Stimulated activated CD4-positive, alpha-beta T cell treated with anti-CD3 and anti-CD28 coated beads, TNF-alpha, amount 100 ng/mL, for 1 hour (primary cell): ENCODE data around the gene SLC35D1.
A peak's percentile ranks its signal among the peaks of the same experiment; 100 is the strongest.
"Not testable (repeated sequence)": the region's sequence is repeated elsewhere in the genome, so short reads cannot be mapped to it uniquely, and the experiment has no call there.

ENCODE experiments used
- DNase-seq, 3 donors: peaks; one replicate each; pipeline ENCODE4 v3.0.0-alpha.2; 2020; ENCODE audit warnings: low read depth in 3 of 3, low spot score in 1 of 3

The SLC35D1 gene

GRCh38 chr1:67053785-67054772 is at the start of gene SLC35D1:
SLC35D1 (minus strand) TSS chr1:67054148; CDS start chr1:67054013, 135 bp downstream.
- DNase-seq = peak; percentile 53 to 67 (median 57)

- DNase-seq = no peak
Observed at GRCh38 chr1:67103548-67103947, 49.6 kb upstream of the SLC35D1 start.

- no peak for DNase-seq
Observed at GRCh38 chr1:67100833-67101232, 46.9 kb upstream of the SLC35D1 start.

- no peak for DNase-seq
Observed at GRCh38 chr1:67097305-67097704, 43.4 kb upstream of the SLC35D1 start.

- DNase-seq = no peak
Observed at GRCh38 chr1:67094191-67094590, 40.2 kb upstream of the SLC35D1 start.

GRCh38 chr1:67089685-67090208 is 35.8 kb upstream of the SLC35D1 start:
- no peak for DNase-seq

GRCh38 chr1:67088440-67088839 is 34.5 kb upstream of the SLC35D1 start:
- no peak for DNase-seq

GRCh38 chr1:67085326-67085725 is 31.4 kb upstream of the SLC35D1 start:
- DNase-seq = no peak

GRCh38 chr1:67084765-67085318 is 30.9 kb upstream of the SLC35D1 start:
- no peak for DNase-seq

- no peak for DNase-seq
Observed at GRCh38 chr1:67078291-67078690, 24.3 kb upstream of the SLC35D1 start.

GRCh38 chr1:67077593-67077992 is 23.6 kb upstream of the SLC35D1 start:
- no peak for DNase-seq

- no peak for DNase-seq
Observed at GRCh38 chr1:67072749-67073148, 18.8 kb upstream of the SLC35D1 start.

GRCh38 chr1:67067655-67068054 is 13.7 kb upstream of the SLC35D1 start:
- not testable (repeated sequence) for DNase-seq

- no peak for DNase-seq
Observed at GRCh38 chr1:67062412-67062811, 8.5 kb upstream of the SLC35D1 start.

GRCh38 chr1:67061266-67061665 is 7.3 kb upstream of the SLC35D1 start:
- DNase-seq = no peak

- no peak for DNase-seq
Observed at GRCh38 chr1:67060811-67061218, 6.9 kb upstream of the SLC35D1 start.

- DNase-seq = no peak
Observed at GRCh38 chr1:67059346-67059745, 5.4 kb upstream of the SLC35D1 start.

- DNase-seq = no peak
Observed at GRCh38 chr1:67058761-67059160, 4.8 kb upstream of the SLC35D1 start.

GRCh38 chr1:67058242-67058641 is 4.3 kb upstream of the SLC35D1 start:
- DNase-seq = no peak

GRCh38 chr1:67053535-67053784 is 488 bp downstream of the SLC35D1 start:
- DNase-seq = peak in 1 of 3 donors; percentile 7

- DNase-seq = no peak
Observed at GRCh38 chr1:67052741-67053534, 1.0 kb downstream of the SLC35D1 start.

- no peak for DNase-seq
Observed at GRCh38 chr1:67051196-67051595, 2.8 kb downstream of the SLC35D1 start.
